Renal cortex interstitium (tissue), 11 donors: Measurements from ENCODE around the gene CCDC61. TPM values are rescaled to one million over a fixed set of nuclear protein-coding genes. Genes with fewer than 3 reads are reported as not detected.

Experiments
- DNase-seq, 11 donors: peaks; one replicate each; pipeline ENCODE4 v3.0.0-alpha.2; 2013; ENCODE audit warnings: low read depth in 9 of 11, low spot score in 4 of 11; ENCODE audit errors: extremely low read depth in 1 of 11
- polyA plus RNA-seq, 3 donors: library from polyadenylated mRNA; unstranded; fragments of 120-200 nt; gene quantifications; one replicate each; pipeline ENCODE4 v1.2.1, GENCODE V29; 2013; ENCODE audit not compliant: insufficient read length in 3 of 3

Gene CCDC61
- polyA plus RNA-seq, 3 donors, result 9.5 to 16.0 (median 13.8) TPM

DNA sequence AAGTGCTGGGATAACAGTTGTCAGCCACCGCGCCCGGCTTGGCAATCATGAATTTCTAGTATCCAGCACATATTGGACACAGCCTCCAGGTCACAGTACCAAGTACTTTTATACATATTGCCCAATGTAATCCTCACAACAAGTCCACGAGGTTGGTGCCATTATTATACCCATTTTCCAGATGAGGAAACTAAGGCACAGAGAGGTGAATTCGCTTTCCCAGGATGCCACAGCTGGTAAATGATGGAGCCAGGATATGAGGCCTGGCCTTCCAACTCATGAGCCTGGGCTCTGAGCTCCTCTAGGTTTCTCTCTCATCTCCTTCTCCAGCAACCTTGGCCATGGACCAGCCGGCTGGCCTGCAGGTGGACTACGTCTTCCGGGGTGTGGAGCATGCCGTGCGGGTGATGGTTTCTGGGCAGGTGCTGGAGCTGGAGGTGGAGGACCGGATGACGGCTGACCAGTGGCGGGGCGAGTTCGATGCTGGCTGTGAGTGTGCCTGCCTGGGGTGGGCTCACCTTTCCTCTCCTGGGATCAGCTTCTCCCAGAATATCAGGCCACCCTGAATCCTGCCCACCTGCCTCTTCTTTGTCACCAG lies 7.5 kb downstream of the CCDC61 start:
- no peak for DNase-seq

DNA sequence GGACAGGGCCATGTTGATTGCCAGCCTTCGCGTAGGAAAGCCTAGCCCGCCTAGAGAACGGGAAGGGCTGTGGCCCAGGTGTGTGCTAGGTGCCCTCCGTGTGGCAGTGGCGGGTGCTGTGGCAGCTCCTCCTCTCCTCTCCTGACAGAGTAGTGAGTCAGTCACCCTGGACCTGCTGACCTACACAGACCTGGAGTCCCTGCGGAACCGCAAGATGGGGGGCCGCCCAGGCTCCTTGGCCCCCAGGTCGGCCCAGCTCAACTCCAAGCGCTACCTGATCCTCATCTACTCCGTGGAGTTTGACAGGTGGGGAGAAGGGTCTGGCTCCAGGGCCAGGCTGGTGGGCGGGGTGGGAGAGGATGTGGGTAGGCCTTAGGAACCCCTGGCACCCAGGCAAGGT lies 11.1 kb downstream of the CCDC61 start:
- DNase-seq, result no peak

GRCh38 chr19:46009530-46010510 lies 14.6 kb downstream of the CCDC61 start:
- DNase-seq, result peak in 1 of 11 donors; percentile 50

DNA sequence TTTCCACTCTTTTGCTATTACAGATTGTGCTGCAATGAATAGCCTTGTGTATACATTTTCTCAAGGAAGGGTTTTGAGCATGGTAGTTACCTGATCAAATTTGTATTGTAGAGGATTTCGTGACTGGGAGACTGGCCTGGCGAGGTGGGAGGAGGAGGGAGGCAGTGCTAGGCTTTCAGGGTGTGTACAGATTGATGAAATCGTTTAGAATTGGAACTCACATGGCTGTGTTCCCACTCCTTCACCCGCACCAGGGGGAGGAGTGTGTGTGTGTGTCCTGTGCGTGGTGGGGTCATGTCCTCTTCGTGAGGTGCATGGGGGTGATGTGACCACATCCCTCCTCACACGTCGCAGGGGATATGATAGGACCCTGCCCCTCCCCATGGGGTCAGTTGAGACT lies 19.3 kb downstream of the CCDC61 start:
- DNase-seq, result no peak

DNA sequence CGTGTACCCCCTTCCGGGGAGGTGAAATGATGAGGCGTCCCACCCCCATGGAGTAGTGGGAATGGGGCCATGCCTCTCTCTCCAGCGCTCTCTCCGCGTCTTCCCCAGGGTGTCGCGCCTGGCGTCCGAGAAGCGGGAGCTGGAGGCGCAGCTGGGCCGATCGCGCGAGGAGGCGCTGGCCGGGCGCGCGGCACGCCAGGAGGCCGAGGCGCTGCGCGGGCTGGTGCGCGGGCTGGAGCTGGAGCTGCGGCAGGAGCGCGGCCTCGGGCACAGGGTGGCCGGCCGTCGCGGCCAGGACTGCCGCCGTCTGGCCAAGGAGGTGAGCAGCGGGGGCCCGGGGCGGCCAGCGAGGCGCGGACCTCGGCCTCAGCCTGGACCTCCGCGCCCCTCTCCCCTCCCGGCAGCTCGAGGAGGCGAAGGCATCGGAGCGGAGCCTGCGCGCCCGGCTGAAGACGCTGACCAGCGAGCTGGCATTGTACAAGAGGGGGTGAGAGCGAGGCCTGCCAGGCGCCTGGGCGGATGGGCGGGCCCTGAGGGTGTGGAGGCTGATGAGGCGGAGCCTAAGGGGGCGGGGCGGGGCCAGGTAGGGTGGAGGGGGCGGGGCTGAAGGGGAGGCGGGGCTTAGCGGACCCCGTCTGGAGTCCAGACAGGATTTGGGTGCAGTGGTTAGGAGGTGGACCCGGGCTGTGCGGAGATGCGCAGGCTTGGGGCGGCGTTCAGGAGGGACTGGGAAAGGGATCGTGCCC lies 19.8 kb downstream of the CCDC61 start:
- peak in 3 of 11 donors; percentile 57 to 59 (median 59) for DNase-seq

DNA sequence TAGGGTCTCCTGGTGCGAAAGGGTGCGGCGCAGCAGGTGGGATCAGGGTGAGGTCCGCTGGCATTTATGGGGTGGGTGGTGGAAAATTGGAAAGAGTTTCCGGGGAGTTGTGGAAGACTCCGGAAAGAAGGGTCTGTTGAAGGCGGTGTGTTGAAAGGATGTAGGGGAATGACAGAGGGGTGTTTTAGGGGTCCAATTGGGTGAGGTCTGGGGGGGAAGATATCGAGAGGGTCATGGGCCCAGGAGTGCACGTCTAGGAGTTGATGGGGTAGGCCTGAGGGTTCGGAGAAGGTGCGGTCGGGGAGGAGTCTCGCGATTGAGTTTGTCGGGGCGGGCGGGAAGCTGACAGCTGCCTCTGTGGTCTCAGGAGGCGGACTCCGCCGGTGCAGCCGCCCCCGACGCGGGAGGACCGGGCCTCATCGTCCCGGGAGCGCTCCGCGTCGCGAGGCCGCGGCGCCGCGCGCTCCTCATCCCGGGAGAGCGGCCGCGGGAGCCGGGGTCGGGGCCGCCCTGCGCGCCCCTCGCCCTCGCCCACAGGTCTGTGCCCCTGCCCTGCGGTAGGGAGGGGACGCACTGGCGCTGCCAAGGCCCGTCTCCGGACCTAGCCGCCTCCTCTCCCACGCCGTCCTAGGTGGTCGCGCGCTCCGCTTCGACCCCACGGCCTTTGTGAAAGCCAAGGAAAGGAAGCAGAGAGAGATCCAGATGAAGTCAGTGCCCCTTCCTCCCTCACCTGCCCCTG lies 20.6 kb downstream of the CCDC61 start:
- DNase-seq, result no peak

- DNase-seq, result peak in 9 of 11 donors; percentile 61 to 79 (median 70)
Measured at GRCh38 chr19:46016426-46017094, 21.3 kb downstream of the CCDC61 start.

GRCh38 chr19:46017095-46017429 lies 21.8 kb downstream of the CCDC61 start:
- DNase-seq, result no peak

DNA sequence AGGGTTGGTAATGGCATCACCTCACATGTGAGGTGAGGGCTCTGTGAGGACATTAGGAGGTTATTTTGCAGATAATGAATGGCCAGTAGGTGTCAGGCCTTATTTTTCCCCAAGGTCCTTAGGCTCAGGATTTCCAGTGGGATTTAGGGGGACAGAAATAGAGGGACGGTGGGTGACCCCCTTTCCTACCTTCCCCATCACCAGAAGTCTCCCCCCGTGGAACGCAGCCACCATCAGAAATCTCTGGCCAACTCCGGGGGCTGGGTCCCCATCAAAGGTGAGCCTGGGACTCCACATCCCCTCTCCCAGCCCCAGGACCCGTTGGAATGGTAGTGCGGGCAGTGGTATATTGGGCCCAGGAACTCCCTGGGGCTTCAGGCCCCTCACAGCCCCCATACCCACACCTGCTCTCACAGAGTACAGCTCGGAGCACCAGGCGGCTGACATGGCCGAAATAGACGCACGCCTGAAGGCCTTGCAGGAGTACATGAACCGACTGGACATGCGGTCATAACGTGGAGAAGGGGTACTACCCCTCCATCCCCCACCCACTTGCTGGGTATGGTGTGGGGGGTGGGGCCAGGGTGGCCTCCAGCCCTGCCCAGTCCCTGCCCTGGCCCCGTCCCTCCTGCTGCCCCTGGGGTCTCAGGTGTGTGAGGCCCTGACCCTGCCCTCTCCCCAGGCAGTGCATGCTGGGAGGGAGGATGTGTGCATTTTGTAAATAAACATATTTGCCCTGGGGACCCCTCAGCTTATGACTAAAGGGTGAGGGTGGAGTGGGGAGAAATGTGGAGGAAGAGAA lies 22.8 kb downstream of the CCDC61 start:
- DNase-seq, result no peak

DNA sequence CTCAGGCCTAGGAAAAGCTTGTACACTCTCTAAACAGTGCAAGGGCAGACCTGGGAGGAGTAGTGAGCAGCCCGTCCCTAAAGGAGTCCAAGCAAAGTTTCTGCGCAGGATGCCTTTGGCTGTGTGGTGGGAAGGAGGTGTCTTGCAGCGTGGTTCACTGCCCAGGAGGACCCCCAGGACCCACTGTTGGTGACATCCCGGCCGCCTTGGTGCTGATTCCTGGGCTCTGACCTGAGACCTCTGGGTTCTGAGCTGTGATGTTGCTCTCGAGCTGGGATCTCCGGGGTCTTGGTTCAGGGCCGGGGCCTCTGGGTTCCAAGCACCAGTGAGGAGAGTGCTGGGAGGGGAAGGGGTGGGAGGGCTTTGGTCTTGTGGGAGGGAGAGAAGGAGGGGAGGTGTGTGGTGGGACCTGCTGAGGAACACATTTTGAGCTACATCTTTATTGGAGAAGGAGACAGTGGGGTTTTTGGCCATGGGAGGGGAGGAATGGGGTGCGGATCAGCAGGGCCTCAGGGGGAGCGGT lies 23.5 kb downstream of the CCDC61 start:
- DNase-seq, result no peak

DNA sequence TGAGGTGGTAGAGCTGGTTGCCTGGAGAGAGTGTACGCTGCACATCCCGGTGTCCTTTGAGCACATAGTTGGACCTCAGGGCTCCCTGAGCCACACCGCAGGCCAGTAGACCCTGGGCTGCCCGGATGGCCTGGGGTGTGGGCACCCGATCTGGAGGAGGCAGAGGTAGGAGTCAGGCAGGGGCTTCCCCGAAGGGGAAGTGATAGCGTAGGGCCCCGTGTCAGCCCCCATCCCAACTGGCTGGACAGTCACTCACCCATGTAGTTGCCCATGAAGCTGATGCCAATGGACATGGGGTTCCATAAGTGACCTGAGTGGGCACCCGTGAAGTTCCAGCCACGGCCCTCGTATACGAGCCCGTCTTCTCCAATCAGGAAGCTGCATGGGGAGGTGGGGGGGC lies 24.0 kb downstream of the CCDC61 start:
- DNase-seq, result no peak

DNA sequence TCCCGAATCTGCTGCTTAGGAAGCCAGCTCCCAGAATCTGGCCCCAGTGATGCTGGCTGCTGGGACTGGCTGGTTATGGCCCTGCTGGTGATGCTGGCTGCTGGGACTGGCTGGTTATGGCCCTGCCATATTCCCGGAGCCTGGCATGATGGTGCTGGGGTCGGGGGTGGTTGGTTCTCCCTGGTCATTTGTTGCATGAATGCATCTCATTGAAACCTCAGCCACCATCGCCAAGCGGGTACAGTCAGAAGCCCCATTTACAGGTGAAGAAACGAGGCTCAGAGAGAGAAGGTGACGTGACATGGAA lies 25.5 kb downstream of the CCDC61 start:
- no peak for DNase-seq

DNA sequence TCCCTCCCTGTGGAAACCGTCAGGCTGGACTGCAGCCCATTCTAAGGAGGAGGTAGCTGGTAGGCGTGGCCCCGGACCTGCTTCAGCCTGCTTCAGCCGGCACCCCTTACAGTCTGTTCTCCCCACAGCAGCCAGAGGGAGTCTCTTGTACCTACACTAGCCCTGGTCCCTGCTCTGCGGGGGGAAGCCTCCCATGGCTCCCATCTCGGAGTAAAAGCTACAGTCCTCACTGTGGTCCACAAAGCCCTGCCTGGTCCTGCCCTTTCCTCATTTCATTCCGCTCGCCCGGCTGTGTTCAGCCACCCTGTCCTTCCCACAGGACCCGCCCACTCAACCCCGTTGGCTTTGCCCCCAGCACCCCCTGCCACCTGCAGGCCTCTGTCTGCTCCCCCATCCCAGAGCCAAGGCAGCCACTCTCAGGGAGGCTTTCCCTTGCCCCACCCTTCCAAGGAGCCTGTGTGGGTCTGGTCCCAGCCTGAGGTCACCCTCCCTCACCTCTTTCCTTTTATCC lies 26.3 kb downstream of the CCDC61 start:
- no peak for DNase-seq

DNA sequence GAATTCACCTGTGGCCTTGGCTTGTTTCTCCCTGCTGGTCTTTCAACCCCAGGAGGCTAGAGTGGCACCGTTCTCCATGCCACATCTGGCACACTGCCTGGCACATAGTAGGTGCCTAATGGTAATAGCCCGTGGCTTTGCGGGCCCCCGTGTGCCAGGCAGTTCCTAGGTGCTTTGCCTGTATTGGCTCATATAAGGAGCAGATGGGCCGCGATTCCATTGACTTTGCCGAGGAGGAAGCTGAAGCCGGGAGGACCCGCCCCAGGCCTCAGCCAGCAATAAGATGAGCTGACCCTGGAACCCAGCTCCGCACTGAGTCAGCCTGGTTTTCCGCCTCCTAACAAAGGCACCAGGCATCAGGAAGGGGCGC lies 26.8 kb downstream of the CCDC61 start:
- DNase-seq, result no peak

DNA sequence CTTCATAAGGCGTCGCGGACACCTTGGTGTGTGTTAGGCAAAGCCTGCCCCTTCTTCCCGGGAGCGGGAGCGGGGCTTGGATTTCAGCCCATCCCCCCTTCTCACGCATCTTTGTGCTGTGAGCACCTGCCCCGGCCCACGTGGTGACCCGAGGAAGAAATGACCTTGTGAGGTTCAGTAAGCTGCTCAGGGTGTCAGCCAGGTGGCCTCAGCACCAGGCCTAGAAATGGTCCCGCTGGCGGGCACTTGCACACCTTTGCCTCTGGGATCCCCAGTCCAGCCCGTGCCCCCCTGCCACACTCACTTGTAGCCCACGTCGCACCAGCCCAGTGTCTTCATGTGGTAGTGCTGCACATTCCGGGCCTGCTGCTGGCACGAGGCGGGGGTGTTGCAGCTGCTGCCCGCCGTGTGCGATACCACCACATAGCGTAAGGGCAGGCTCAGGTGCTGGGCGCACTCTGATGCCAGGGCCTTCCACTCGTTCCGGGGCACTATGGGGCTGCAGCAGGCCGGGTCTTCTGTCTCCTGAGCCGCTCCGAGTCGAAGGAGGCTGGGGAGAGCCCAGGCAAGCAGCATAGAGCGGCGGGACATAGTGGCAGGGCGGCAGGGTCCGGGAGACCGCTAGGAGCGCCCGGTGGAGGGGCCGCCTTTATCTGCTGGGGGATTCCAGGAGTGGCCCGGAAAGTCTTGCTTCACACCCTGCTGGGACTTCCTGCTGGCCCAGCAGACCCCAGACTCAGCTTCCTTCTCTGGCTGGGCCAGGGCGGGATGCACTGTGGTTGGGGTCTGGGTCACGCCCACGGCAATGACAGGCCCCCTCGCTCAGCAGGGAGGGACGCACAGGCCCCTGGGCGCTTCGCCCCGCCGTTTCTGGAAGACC lies 27.4 kb downstream of the CCDC61 start, which contains the start of gene PGLYRP1:
Gene PGLYRP1 (minus strand): TSS at position 623 of the 880 bp plus-strand sequence. CDS start 32 bp downstream, at position 591.
- DNase-seq, result no peak

DNA sequence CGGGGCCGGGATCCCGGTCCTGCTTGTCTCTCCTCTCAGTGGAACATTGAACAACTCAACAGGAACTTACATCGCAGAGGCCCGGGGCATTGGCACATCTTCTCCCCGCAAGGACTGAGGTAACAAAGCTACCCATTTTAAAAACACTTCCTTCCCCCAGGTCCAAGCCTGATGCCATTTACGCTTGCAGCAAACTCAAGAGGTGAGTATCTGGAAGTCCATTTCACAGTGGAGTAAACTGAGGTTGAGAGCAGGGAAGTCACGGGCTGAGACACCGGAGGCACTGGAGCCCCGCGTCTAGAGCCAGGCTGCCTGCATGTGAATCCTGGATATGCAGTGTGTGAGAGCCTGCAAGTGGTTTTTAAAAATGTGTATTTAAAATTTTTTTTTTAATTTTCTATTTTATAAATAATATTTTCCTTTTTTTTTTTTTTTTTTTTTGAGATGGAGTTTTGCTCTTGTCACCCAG lies 28.1 kb downstream of the CCDC61 start:
- DNase-seq, result no peak

- DNase-seq, result no peak
Measured at GRCh38 chr19:46025835-46026234, 30.6 kb downstream of the CCDC61 start.
